GM12891 (cell line): ENCODE data around the gene NNAT.

Experiments
- POLR2A ChIP-seq: IDR thresholded peaks from 2 replicates; pipeline ENCODE4 v1.6.1; 2011; ENCODE audit warnings: low read depth, low read length, control low read depth
- POLR2AphosphoS5 ChIP-seq: IDR thresholded peaks from 2 replicates; pipeline ENCODE4 v1.6.1; 2011; ENCODE audit warnings: low read depth, low read length, control low read depth
- SPI1 ChIP-seq: IDR thresholded peaks from 2 replicates; pipeline ENCODE4 v1.6.1; 2011; ENCODE audit warnings: low read depth, low read length, control low read depth
- TAF1 ChIP-seq: IDR thresholded peaks from 2 replicates; pipeline ENCODE4 v1.6.1; 2011; ENCODE audit warnings: low read depth, low read length, control low read depth

DNA sequence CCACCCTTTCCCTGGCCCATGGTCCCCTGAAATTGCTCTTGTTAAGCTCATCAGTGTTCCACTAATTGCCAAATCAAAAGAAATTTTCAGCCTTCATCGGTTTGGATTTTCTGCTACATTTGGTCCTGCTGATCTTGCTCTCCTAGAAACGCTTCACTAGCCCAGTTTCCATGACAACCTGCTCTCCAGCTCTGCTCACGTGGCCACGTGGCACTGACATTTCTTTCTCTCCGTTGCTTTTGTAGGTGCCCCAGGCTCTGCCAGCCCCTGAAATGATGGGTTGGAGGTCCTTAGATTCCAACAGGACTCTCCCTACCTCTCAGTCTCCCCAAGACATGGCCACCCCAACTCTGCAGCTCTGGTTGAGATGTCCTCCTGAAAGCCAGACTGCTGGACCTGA lies 45.8 kb upstream of the NNAT start:
- no peak for TF ChIP-seq POLR2A
- no peak for TF ChIP-seq TAF1
- no peak for TF ChIP-seq POLR2AphosphoS5
- TF ChIP-seq SPI1 = no peak
